GM21515 (cell line): ENCODE data around the gene RHOJ.
"Not testable (repeated sequence)": the region's sequence is repeated elsewhere in the genome, so short reads cannot be mapped to it uniquely, and the experiment has no call there.

Source experiments
- ATAC-seq: cut with Tn5 transposase; IDR thresholded peaks from one replicate; pipeline ENCODE4 v1.9.1; 2021; ENCODE audit not compliant: unreplicated experiment

The RHOJ gene

DNA sequence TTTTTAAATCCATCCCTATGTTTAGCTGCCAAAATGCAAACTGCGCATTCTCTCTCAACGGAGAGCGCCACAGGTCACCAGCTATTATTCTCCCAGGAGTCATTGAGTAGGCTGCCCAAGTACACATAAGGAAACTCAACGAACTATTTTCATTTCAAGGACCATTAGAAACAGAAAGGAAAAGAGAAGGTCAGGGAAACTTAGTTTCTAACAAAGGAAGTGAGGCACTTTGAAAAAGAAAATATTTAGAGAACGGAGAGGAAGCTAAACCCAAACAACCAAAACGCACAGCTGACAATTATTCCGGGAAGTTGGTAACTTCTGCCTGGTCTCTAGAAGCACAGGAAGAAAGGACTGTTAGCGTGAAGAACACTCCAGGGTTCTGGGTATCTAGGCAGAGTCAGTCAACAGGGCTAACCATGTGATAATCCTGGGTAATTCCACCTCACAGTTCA, 91.0 kb downstream of the RHOJ start:
- peak; percentile 45 for ATAC-seq

GRCh38 chr14:63296060-63296563, 91.9 kb downstream of the RHOJ start:
- ATAC-seq = no peak

- ATAC-seq = no peak
Observed at GRCh38 chr14:63297372-63298063, 93.3 kb downstream of the RHOJ start.

DNA sequence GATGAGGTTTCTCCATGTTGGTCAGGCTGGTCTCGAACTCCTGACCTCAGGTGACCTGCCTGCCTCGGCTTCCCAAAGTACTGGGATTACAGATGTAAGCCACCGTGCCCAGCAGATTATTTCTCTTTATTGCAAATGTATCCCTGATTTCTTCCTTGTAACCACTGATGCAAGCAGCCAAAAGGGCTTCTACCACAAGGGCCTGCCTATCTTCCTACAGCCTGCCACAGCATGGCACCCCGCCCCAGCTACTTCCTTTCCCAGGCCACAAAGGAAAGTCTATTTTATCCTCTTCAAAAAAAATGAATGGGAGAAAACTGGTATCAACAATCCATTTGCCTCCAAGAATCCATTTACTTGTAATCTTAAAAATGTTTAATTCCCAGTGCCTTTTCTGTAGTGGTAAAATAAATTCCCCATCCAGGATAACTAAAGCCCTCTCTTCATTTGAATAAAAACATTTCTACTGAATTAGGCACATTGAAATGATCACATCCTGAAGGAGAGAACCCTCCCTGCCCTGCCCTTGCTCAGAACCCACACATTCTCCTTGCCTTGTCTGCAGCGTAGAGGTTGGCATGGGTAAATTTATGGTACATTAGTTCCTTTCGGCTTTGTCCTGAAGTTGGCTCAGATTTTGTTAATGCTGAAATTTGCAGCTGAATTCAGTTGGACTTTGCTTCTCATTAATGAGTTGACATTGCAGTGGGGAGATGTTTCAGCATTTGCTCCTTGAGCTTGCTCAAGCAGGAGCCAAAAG, 95.3 kb downstream of the RHOJ start:
- no peak for ATAC-seq

- no peak for ATAC-seq
Observed at GRCh38 chr14:63300854-63301253, 96.6 kb downstream of the RHOJ start.

- no peak for ATAC-seq
Observed at GRCh38 chr14:63301891-63302534, 97.8 kb downstream of the RHOJ start.

- ATAC-seq = not testable (repeated sequence)
Observed at GRCh38 chr14:63304429-63304828, 100.2 kb downstream of the RHOJ start.

GRCh38 chr14:63308723-63309317, 104.6 kb downstream of the RHOJ start:
- ATAC-seq = no peak

- ATAC-seq = no peak
Observed at GRCh38 chr14:63318835-63319234, 114.6 kb downstream of the RHOJ start, which contains the start of gene GPHB5. TSS of gene GPHB5 (minus strand) at chr14:63318935. CDS start at chr14:63317849, 1,086 bp downstream.

- no peak for ATAC-seq
Observed at GRCh38 chr14:63322472-63322871, 118.2 kb downstream of the RHOJ start.

DNA sequence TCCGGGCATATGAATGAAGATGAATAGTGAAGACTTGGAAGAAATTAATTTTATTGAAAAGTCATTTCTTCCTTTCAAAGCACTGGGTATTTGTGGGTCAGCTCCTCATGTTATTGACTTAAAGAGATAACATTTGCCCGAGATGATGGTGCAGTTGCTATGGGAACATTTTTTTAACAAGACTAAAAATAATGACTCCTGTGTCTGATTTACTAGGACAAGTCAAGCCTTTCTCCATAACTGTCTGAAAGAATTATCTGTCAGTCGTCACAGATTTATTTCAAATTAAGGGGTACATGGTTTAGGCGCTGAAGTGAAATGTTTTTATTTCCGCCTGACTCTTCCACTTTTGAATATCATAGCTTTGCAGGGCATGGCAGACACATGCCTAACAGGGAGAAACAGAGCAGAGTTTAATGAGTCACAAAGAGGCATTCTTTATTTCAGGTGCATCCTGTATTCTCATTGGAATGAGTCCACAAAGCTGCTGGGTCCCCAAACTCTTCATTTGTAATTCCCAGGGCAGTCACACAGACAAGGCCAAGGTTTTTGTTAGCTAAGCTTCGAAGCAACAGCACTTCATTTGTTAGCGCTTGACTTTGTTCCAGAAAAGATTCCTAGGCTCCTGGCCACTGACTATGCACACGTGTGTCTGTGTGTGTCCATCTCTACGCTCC, 118.8 kb downstream of the RHOJ start:
- ATAC-seq = no peak

- no peak for ATAC-seq
Observed at GRCh38 chr14:63326840-63327239, 122.6 kb downstream of the RHOJ start.

GRCh38 chr14:63328787-63329737, 124.8 kb downstream of the RHOJ start:
- ATAC-seq = no peak

- ATAC-seq = no peak
Observed at GRCh38 chr14:63342371-63342770, 138.1 kb downstream of the RHOJ start.
